ENCODE results near the gene CLRN1.

Gene CLRN1

GRCh38 chr3:151014501-151015018 lies 42.0 kb upstream of the CLRN1 start:
- Histone ChIP-seq H3F3A (ENCODE audit: insufficient read depth, low read length) (no peaks in the 10 kb centered on the region), H3K9ac (ENCODE audit: low read length) (no peak overlapping the region), H3K27me3 (replicated peaks; ENCODE audit: insufficient read depth, low read length) (no peaks in the 10 kb centered on the region), H3K79me2 (ENCODE audit: low read length) (no peaks in the 10 kb centered on the region), H3K4me3 (ENCODE audit: low read length) (no peak overlapping the region), H3K27ac (ENCODE audit: low read length) (no peak overlapping the region), H2AFZ (ENCODE audit: low read length) (no peak overlapping the region), H3K4me2 (ENCODE audit: low read depth, low read length) (no peak overlapping the region), H4K20me1 (ENCODE audit: insufficient read depth, low read length) (no peaks in the 10 kb centered on the region), H3K4me1 (ENCODE audit: low read length) (no peaks in the 10 kb centered on the region), H3K36me3 (replicated peaks; ENCODE audit: insufficient read depth, low read length) (no peaks in the 10 kb centered on the region), H3K9me3 (replicated peaks; ENCODE audit: insufficient read depth, low read length) (no peaks in the 10 kb centered on the region), H3K9me2 (replicated peaks; ENCODE audit: insufficient read depth, low read length) (no peaks in the 10 kb centered on the region)
- TF ChIP-seq EZH2phosphoT487 (IDR thresholded peaks at IDR 0.05; ENCODE audit: low read length) (no peak), EZH2 (optimal IDR thresholded peaks at IDR 0.05; ENCODE audit: low read depth, low read length) (no peak), CTCF (IDR thresholded peaks at IDR 0.05; ENCODE audit: low read length) (no peak)
- DNase-seq, result no peak

GRCh38 chr3:151012753-151013152 lies 40.2 kb upstream of the CLRN1 start:
- Histone ChIP-seq H3K79me2 (ENCODE audit: low read length) (no peaks in the 10 kb centered on the region), H3K4me2 (ENCODE audit: low read depth, low read length) (no peak overlapping the region), H3K9me2 (replicated peaks; ENCODE audit: insufficient read depth, low read length) (no peaks in the 10 kb centered on the region), H3K27ac (ENCODE audit: low read length) (no peak overlapping the region), H3K9ac (ENCODE audit: low read length) (no peak overlapping the region), H3K4me1 (ENCODE audit: low read length) (no peaks in the 10 kb centered on the region), H3K4me3 (ENCODE audit: low read length) (no peak overlapping the region), H3F3A (ENCODE audit: insufficient read depth, low read length) (no peaks in the 10 kb centered on the region), H3K9me3 (replicated peaks; ENCODE audit: insufficient read depth, low read length) (no peaks in the 10 kb centered on the region), H2AFZ (ENCODE audit: low read length) (no peak overlapping the region), H4K20me1 (ENCODE audit: insufficient read depth, low read length) (no peaks in the 10 kb centered on the region), H3K36me3 (replicated peaks; ENCODE audit: insufficient read depth, low read length) (no peaks in the 10 kb centered on the region), H3K27me3 (replicated peaks; ENCODE audit: insufficient read depth, low read length) (no peaks in the 10 kb centered on the region)
- no peak for TF ChIP-seq CTCF (IDR thresholded peaks at IDR 0.05; ENCODE audit: low read length)
- TF ChIP-seq EZH2 (optimal IDR thresholded peaks at IDR 0.05; ENCODE audit: low read depth, low read length), result no peak
- no peak for TF ChIP-seq EZH2phosphoT487 (IDR thresholded peaks at IDR 0.05; ENCODE audit: low read length)
- no peak for DNase-seq

- H3K9me2 ChIP-seq (replicated peaks; ENCODE audit: insufficient read depth, low read length), result no peaks in the 10 kb centered on the region
- H3K36me3 ChIP-seq (replicated peaks; ENCODE audit: insufficient read depth, low read length), result no peaks in the 10 kb centered on the region
- H3K4me2 ChIP-seq (ENCODE audit: low read depth, low read length), result no peak overlapping the region
- H3K4me3 ChIP-seq (ENCODE audit: low read length), result no peak overlapping the region
- no peaks in the 10 kb centered on the region for H3K27me3 ChIP-seq (replicated peaks; ENCODE audit: insufficient read depth, low read length)
- no peaks in the 10 kb centered on the region for H3F3A ChIP-seq (ENCODE audit: insufficient read depth, low read length)
- no peak overlapping the region for H3K27ac ChIP-seq (ENCODE audit: low read length)
- H3K9me3 ChIP-seq (replicated peaks; ENCODE audit: insufficient read depth, low read length), result no peaks in the 10 kb centered on the region
- no peaks in the 10 kb centered on the region for H3K4me1 ChIP-seq (ENCODE audit: low read length)
- H3K9ac ChIP-seq (ENCODE audit: low read length), result no peak overlapping the region
- no peak for TF ChIP-seq CTCF (IDR thresholded peaks at IDR 0.05; ENCODE audit: low read length)
- no peak for TF ChIP-seq EZH2 (optimal IDR thresholded peaks at IDR 0.05; ENCODE audit: low read depth, low read length)
- no peak for TF ChIP-seq EZH2phosphoT487 (IDR thresholded peaks at IDR 0.05; ENCODE audit: low read length)
- no peaks in the 10 kb centered on the region for H4K20me1 ChIP-seq (ENCODE audit: insufficient read depth, low read length)
- no peaks in the 10 kb centered on the region for H3K79me2 ChIP-seq (ENCODE audit: low read length)
- no peak for DNase-seq
- no peak overlapping the region for H2AFZ ChIP-seq (ENCODE audit: low read length)
Observed at GRCh38 chr3:151011427-151011826, 38.9 kb upstream of the CLRN1 start.

Data from MM.1S (cell line).